SH-SY5Y (cell line): Measurements from ENCODE around the gene RGS17.

Experiments used
- GATA2 ChIP-seq: IDR thresholded peaks from 2 replicates; pipeline ENCODE4 v1.6.1; 2011; ENCODE audit warnings: mild to moderate bottlenecking, low read depth, low read length
- GATA3 ChIP-seq: IDR thresholded peaks from 2 replicates; pipeline ENCODE4 v1.6.1; 2011; ENCODE audit warnings: low read depth, mild to moderate bottlenecking, low read length, moderate library complexity

RGS17 gene, protein sequence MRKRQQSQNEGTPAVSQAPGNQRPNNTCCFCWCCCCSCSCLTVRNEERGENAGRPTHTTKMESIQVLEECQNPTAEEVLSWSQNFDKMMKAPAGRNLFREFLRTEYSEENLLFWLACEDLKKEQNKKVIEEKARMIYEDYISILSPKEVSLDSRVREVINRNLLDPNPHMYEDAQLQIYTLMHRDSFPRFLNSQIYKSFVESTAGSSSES

GRCh38 chr6:153131037-153131981, at the start of gene RGS17:
TSS of gene RGS17 (minus strand) at chr6:153131282. CDS start at chr6:153044018, 87,264 bp downstream.
- TF ChIP-seq GATA2: no peak
- no peak for TF ChIP-seq GATA3

- TF ChIP-seq GATA2 (no peak), GATA3 (no peak)
Measured at GRCh38 chr6:153172815-153173214, 41.7 kb upstream of the RGS17 start.

DNA sequence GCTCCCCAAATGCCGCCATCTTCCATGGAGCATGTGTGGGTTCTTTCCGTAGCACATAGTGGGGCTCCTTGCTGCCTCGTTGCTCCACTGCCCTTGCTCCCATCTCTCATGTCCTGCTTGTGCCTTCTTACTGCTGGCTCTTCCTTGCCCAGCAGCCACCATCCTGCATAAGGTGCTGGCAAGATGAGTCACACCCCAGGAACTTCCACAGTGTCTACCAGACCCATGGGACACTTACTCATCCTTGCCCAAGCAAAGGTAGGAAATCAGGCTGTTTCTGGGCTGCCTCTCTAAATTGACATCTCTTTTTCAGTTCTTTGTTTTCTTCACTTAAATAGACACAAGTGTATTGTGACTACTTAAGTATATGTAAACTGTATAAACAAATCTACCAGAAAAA, 39.4 kb upstream of the RGS17 start:
- TF ChIP-seq GATA3 (no peak), GATA2 (no peak)

- no peak for TF ChIP-seq GATA2
- no peak for TF ChIP-seq GATA3
Measured at GRCh38 chr6:153167907-153168306, 36.8 kb upstream of the RGS17 start.

- no peak for TF ChIP-seq GATA3
- no peak for TF ChIP-seq GATA2
Measured at GRCh38 chr6:153167061-153167891, 36.2 kb upstream of the RGS17 start.

GRCh38 chr6:153162646-153163045, 31.6 kb upstream of the RGS17 start:
- TF ChIP-seq GATA2 (no peak), GATA3 (no peak)

DNA sequence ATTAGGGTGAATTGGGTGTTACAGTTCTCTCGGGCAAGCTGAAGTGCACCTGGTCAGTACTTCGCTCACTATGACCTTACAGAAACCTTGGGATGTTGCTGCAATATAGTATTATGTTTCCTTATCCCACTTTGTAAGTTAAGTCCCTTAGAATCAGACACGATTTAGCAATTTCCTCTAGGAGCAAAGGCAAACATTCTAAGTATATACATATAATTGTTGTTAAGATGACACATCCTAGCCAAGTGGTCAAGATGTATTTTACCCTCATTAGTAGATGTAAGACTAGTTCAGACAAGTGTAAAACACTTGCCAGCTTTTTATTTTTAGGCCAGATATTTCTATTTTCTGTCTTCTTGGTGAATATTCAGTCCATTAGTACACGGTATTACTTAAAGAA, 31.1 kb upstream of the RGS17 start:
- TF ChIP-seq GATA2: no peak
- no peak for TF ChIP-seq GATA3

GRCh38 chr6:153160221-153160620, 29.1 kb upstream of the RGS17 start:
- TF ChIP-seq GATA2 (no peak), GATA3 (no peak)

DNA sequence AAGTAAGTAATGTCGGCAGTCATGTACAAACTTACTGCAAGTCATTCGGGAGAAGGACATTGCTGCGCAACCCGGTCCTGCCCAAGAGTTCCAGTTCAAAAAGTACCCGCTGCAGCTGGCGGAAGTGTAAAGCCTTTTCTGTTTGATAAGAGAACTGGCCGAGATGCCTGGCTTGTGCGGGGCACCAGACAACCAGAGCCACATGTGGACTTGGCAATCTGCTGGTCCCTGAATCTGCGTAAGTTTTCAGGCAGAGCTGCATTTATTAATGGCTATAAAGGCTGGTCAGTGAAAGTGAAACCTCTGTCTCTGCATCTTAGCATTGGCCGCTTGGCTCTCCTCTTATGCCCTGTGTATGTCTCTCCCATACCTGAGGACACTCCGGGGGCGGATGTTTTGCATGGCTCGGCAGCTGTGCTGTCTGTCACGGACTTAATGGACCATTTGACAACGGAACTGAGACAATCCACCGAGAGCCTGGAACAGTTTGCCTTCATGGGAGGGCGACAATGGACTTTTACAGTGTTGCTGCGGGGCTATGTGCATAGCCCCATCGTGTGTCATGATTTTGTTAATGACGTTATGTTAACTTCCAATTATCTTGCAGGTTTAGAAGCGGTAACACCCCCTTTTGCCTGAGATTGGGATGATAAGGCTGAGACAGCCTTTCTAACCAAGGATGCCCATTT, 19.8 kb upstream of the RGS17 start:
- TF ChIP-seq GATA3 (peak; percentile 53), GATA2 (peak; percentile 76)

- no peak for TF ChIP-seq GATA3
- no peak for TF ChIP-seq GATA2
Measured at GRCh38 chr6:153150371-153150751, 19.3 kb upstream of the RGS17 start.

GRCh38 chr6:153149891-153150290, 18.8 kb upstream of the RGS17 start:
- TF ChIP-seq GATA3 (no peak), GATA2 (no peak)

GRCh38 chr6:153146413-153146812, 15.3 kb upstream of the RGS17 start:
- TF ChIP-seq GATA2 (no peak), GATA3 (no peak)

- no peak for TF ChIP-seq GATA2
- TF ChIP-seq GATA3: no peak
Measured at GRCh38 chr6:153145591-153145990, 14.5 kb upstream of the RGS17 start.

- no peak for TF ChIP-seq GATA2
- TF ChIP-seq GATA3: no peak
Measured at GRCh38 chr6:153143200-153143599, 12.1 kb upstream of the RGS17 start.

DNA sequence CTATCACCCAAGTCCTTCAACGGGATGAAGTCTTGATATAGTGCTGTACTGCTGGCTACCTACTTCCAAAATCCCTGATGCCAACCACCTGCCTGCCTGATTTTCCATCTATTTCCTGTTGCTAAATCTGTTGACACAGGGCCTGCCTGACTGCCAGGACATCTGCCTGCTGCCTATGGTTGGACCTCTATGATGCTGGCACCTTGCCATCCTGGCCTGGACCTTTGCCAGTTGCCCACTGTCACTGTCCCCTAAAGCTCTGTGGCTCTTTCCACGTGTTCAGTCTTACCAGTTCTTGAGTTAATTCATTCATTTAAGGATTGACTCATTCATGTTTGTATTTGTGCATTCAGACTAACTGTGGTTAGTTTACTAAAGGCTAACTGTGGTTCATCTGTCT, 9.2 kb upstream of the RGS17 start:
- no peak for TF ChIP-seq GATA2
- TF ChIP-seq GATA3: no peak
